PC-3 (cell line): ENCODE data around the gene RNASEH1. TPM values are rescaled to one million over a fixed set of nuclear protein-coding genes. Genes with fewer than 3 reads are reported as not detected.

Experiments used
- ATAC-seq: fragments of 200-7000 bp; cut with Tn5 transposase; 2 replicates; pipeline ENCODE4 v1.9.1; 2020; ENCODE audit warnings: mild to moderate bottlenecking, moderate library complexity
- BruUV-seq: library from RNA; stranded (reverse); fragments of 400-500 nt; replicated peaks from 2 replicates; lab custom pipeline; 2021; lab: Mats Ljungman, UMichigan
- CTCF ChIA-PET: fragments of 300-600 bp; sonication (Branson Sonifier 250); formaldehyde crosslinking; loops from one replicate; lab custom pipeline; 2022; ENCODE audit warnings: antibody characterized with exemption; lab: Charles Lee
- POLR2A ChIA-PET: fragments of 300-600 bp; sonication (Branson Sonifier 250); formaldehyde crosslinking; loops from one replicate; lab custom pipeline; 2022; ENCODE audit warnings: antibody characterized with exemption; ENCODE audit not compliant: unreplicated experiment; lab: Charles Lee
- DNase-seq: peaks from one replicate; pipeline ENCODE4 v3.0.0-alpha.2; 2015
- H2AFZ ChIP-seq: fragments of 300-600 bp; sonication (generic); 2 replicates; pipeline ENCODE4 v1.6.0; 2016; ENCODE audit warnings: antibody characterized with exemption, low read length
- H3F3A ChIP-seq: fragments of 300-600 bp; sonication (generic); one replicate; pipeline ENCODE4 v1.6.0; 2017; ENCODE audit warnings: antibody characterized with exemption, low read length, control low read depth, mild to moderate bottlenecking; ENCODE audit not compliant: unreplicated experiment
- H3K27ac ChIP-seq: fragments of 300-600 bp; sonication (generic); 2 replicates; pipeline ENCODE4 v1.5.1; 2016; ENCODE audit warnings: mild to moderate bottlenecking, low read length
- H3K27me3 ChIP-seq: fragments of 300-600 bp; sonication (generic); 2 replicates; pipeline ENCODE4 v1.6.1; 2016; ENCODE audit warnings: low read length, mixed read lengths
- H3K36me3 ChIP-seq: fragments of 300-600 bp; sonication (generic); 2 replicates; pipeline ENCODE4 v1.6.1; 2016; ENCODE audit warnings: low read depth, mixed run types, low read length, mixed read lengths
- H3K4me1 ChIP-seq: fragments of 300-600 bp; sonication (generic); 2 replicates; pipeline ENCODE4 v1.5.1; 2016; ENCODE audit warnings: low read length; ENCODE audit not compliant: insufficient read depth
- H3K4me2 ChIP-seq: fragments of 300-600 bp; sonication (generic); 2 replicates; pipeline ENCODE4 v1.6.0; 2016; ENCODE audit warnings: low read length
- H3K4me3 ChIP-seq: fragments of 300-600 bp; sonication (generic); 2 replicates; pipeline ENCODE4 v1.5.1; 2016; ENCODE audit warnings: mild to moderate bottlenecking, low read length, mixed read lengths
- H3K79me2 ChIP-seq: fragments of 300-600 bp; sonication (generic); 2 replicates; pipeline ENCODE4 v1.6.1; 2017; ENCODE audit warnings: low read length, mixed read lengths
- H3K9ac ChIP-seq: fragments of 300-600 bp; sonication (generic); 2 replicates; pipeline ENCODE4 v1.6.0; 2016; ENCODE audit warnings: mild to moderate bottlenecking, low read length
- H3K9me2 ChIP-seq: fragments of 300-600 bp; sonication (generic); replicated peaks from 2 replicates; pipeline ENCODE4 v1.6.1; 2016; ENCODE audit warnings: mixed run types, low read length, mixed read lengths
- H3K9me3 ChIP-seq: fragments of 300-600 bp; sonication (generic); 2 replicates; pipeline ENCODE4 v1.6.1; 2016; ENCODE audit warnings: low read length, mixed read lengths
- H4K20me1 ChIP-seq: fragments of 300-600 bp; sonication (generic); 2 replicates; pipeline ENCODE4 v1.6.1; 2016; ENCODE audit warnings: low read length, mixed read lengths
- EZH2 ChIP-seq: fragments of 300-600 bp; sonication (generic); IDR thresholded peaks from one replicate; pipeline ENCODE4 v1.6.1; 2017; ENCODE audit warnings: antibody characterized with exemption, mild to moderate bottlenecking, low read length; ENCODE audit not compliant: unreplicated experiment
- EZH2phosphoT487 ChIP-seq: fragments of 300-600 bp; sonication (generic); IDR thresholded peaks from 2 replicates; pipeline ENCODE4 v1.6.1; 2018; ENCODE audit warnings: mild to moderate bottlenecking, antibody characterized with exemption, low read length, borderline replicate concordance
- intact Hi-C: fragments of 100-400 bp; cut with micrococcal nuclease; formaldehyde crosslinking; loops from 2 replicates; pipeline ENCODE4 v1.9.0; 2023
- total RNA-seq: library from RNA; depleted of rRNA; stranded (reverse); fragments of >200 nt; gene quantifications from 2 replicates; pipeline ENCODE4 v1.2.3, GENCODE V29; 2014
- TF ChIP-seq, protein P1 (sequence below): fragments of 300-600 bp; sonication (generic); conservative IDR thresholded peaks from 2 replicates; pipeline ENCODE4 v1.5.1; 2017; ENCODE audit warnings: antibody characterized with exemption, low read depth, mild to moderate bottlenecking, low read length

The RNASEH1 gene
- total RNA-seq, 1 experiment from 2014 or later: 51.1 TPM

DNA sequence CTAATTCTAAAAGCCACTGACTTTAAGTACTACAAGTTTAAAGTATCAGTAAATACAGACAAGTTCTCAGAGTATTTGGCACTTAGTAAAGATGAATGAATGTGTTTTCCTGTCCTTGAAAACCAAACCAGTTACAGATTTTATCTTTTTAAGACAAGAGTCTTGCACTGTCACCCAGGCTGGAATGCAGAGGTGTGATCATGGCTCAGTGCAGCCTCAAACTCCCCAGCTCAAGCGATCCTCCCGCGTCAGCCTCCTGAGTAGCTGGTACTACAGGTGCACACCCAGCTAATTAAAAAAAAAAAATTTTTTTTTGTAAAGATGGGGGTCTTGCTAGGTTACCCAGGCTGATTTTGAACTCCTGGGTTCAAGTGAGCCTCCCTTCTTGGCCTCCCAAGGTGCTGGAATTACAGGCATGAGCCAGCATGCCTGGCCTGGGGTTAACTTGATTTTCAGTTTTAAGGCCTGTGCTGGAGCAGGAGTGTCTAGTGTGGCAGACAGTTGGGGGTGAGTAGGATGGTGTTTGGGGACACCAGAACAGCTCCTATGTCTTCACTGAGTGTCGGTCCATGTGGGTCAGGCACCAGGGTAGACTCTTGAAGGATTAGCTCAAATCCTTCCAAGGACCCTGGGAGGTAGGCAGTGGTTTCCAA is 26.6 kb upstream of the RNASEH1 start:
- H3K79me2 ChIP-seq: peaks cover 16% of the 10 kb centered on the region
- ChIA-PET CTCF (no interaction called here), POLR2A (no interaction called here)
- H3K9me2 ChIP-seq: no peaks in the 10 kb centered on the region
- no peak overlapping the region for H3K4me2 ChIP-seq
- peaks cover 8% of the 10 kb centered on the region for H3F3A ChIP-seq
- peaks cover 24% of the 10 kb centered on the region for H4K20me1 ChIP-seq
- no peaks in the 10 kb centered on the region for H3K27me3 ChIP-seq
- intact Hi-C loops: no loop called here
- no peak for DNase-seq
- H3K27ac ChIP-seq: no peak overlapping the region
- H3K36me3 ChIP-seq: peaks cover 32% of the 10 kb centered on the region
- ATAC-seq: no peak
- H3K4me1 ChIP-seq: peaks cover 9% of the 10 kb centered on the region
- H3K4me3 ChIP-seq: no peak overlapping the region
- no peaks in the 10 kb centered on the region for H3K9me3 ChIP-seq
- no peak for TF ChIP-seq EZH2
- TF ChIP-seq, protein P1, sequence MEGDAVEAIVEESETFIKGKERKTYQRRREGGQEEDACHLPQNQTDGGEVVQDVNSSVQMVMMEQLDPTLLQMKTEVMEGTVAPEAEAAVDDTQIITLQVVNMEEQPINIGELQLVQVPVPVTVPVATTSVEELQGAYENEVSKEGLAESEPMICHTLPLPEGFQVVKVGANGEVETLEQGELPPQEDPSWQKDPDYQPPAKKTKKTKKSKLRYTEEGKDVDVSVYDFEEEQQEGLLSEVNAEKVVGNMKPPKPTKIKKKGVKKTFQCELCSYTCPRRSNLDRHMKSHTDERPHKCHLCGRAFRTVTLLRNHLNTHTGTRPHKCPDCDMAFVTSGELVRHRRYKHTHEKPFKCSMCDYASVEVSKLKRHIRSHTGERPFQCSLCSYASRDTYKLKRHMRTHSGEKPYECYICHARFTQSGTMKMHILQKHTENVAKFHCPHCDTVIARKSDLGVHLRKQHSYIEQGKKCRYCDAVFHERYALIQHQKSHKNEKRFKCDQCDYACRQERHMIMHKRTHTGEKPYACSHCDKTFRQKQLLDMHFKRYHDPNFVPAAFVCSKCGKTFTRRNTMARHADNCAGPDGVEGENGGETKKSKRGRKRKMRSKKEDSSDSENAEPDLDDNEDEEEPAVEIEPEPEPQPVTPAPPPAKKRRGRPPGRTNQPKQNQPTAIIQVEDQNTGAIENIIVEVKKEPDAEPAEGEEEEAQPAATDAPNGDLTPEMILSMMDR: no peak
- TF ChIP-seq EZH2phosphoT487: no peak
- no peak overlapping the region for H3K9ac ChIP-seq
- no peak overlapping the region for H2AFZ ChIP-seq
- BruUV-seq: no TSS peak

- H3K4me3 ChIP-seq: no peak overlapping the region
- no peak overlapping the region for H2AFZ ChIP-seq
- peaks cover 22% of the 10 kb centered on the region for H3K79me2 ChIP-seq
- intact Hi-C loops: no loop called here
- H3K36me3 ChIP-seq: peaks cover 39% of the 10 kb centered on the region
- BruUV-seq: no TSS peak
- H3K4me2 ChIP-seq: no peak overlapping the region
- no peaks in the 10 kb centered on the region for H3K9me2 ChIP-seq
- CTCF ChIA-PET: no interaction called here
- no peak for ATAC-seq
- H3K27me3 ChIP-seq: no peaks in the 10 kb centered on the region
- H3K27ac ChIP-seq: no peak overlapping the region
- no peaks in the 10 kb centered on the region for H3K9me3 ChIP-seq
- peaks cover 9% of the 10 kb centered on the region for H3F3A ChIP-seq
- POLR2A ChIA-PET: no interaction called here
- H4K20me1 ChIP-seq: peaks cover 31% of the 10 kb centered on the region
- TF ChIP-seq EZH2: no peak
- TF ChIP-seq, protein P1: no peak
- TF ChIP-seq EZH2phosphoT487: no peak
- DNase-seq: no peak
- peaks cover 14% of the 10 kb centered on the region for H3K4me1 ChIP-seq
- H3K9ac ChIP-seq: no peak overlapping the region
These were observed 25.9 kb upstream of the RNASEH1 start for GRCh38 chr2:3584076-3584475.

DNA sequence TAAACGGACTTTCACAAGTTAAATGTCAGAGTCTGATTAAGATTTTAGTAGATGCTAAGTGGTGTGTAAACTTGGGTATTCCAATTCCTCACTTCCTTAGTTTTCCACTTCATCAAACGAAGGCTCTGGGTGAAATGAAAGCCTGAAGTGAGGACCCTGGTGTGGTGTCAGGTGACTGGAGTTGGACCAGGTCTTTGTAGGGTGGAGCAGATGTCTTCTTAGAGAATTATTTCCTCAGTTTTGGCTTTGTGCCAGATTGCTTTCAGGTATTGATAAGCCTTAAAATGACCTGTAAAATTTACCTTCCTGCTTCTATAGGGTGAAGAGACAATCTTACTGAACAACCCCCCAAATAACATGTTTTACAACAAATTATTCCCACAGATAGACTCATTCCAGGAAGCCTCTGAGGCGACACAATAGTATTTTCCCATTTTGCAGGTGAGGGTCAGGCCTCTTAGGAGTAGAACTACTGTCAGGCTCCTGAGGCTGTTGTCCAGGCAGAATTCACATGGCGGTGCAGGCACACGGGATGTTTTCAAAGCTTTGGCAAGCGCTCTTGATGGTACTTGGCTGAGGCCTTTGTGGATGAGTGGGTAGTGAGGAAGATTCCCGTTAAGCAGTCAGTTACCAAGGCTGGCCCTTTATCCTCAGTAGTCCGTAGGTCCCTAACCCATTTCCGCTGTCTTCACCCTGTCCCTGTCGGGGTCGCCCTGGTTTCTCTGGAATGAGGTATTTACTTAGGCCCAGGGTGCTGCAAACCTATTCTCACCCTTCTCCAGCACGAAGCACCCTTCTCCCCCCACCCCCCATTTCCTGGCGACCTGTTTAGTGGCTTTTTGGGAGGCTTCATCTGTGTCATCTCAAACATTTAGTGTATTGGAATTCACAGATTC is 23.5 kb upstream of the RNASEH1 start:
- BruUV-seq: no TSS peak
- intact Hi-C loops: no loop called here
- no peak overlapping the region for H3K4me3 ChIP-seq
- no peaks in the 10 kb centered on the region for H3K9me3 ChIP-seq
- no peak for DNase-seq
- no peak overlapping the region for H3K27ac ChIP-seq
- no peaks in the 10 kb centered on the region for H3K9me2 ChIP-seq
- H4K20me1 ChIP-seq: peaks cover 54% of the 10 kb centered on the region
- ChIA-PET CTCF (no interaction called here), POLR2A (no interaction called here)
- no peak for TF ChIP-seq EZH2
- TF ChIP-seq, protein P1: no peak
- no peak for TF ChIP-seq EZH2phosphoT487
- H3K9ac ChIP-seq: no peak overlapping the region
- no peaks in the 10 kb centered on the region for H3K27me3 ChIP-seq
- peaks cover 61% of the 10 kb centered on the region for H3K36me3 ChIP-seq
- peaks cover 47% of the 10 kb centered on the region for H3K79me2 ChIP-seq
- peaks cover 32% of the 10 kb centered on the region for H3K4me1 ChIP-seq
- no peak for ATAC-seq
- H3F3A ChIP-seq: peaks cover 12% of the 10 kb centered on the region
- H2AFZ ChIP-seq: no peak overlapping the region
- no peak overlapping the region for H3K4me2 ChIP-seq
